Mesenchymal stem cell (in vitro differentiated cells and primary cell): Measurements from ENCODE around the gene ZNF670.
A peak's percentile ranks its signal among the peaks of the same experiment; 100 is the strongest.

Experiments used
- DNase-seq: peaks from one replicate; pipeline ENCODE4 v3.0.0-alpha.2; 2013
- H2AFZ ChIP-seq: one replicate; pipeline ENCODE4 v1.6.1; 2013; ENCODE audit warnings: low read depth, mild to moderate bottlenecking, control low read depth, inconsistent platforms, low read length, moderate library complexity
- H2AK5ac ChIP-seq: 2 replicates; pipeline ENCODE4 v1.6.1; 2013; ENCODE audit warnings: low read length, moderate library complexity, mild to moderate bottlenecking, inconsistent platforms; ENCODE audit not compliant: severe bottlenecking
- H2BK120ac ChIP-seq: one replicate; pipeline ENCODE4 v1.6.1; 2013; ENCODE audit warnings: low read depth, mild to moderate bottlenecking, inconsistent platforms, low read length, moderate library complexity
- H2BK12ac ChIP-seq, 2 experiments: one replicate each; pipeline ENCODE4 v1.6.1; 2013; ENCODE audit warnings: inconsistent platforms in 2 of 2, low read length in 2 of 2, mild to moderate bottlenecking in 2 of 2, moderate library complexity in 2 of 2, control low read depth in 1 of 2
- H2BK15ac ChIP-seq: one replicate; pipeline ENCODE4 v1.6.1; 2013; ENCODE audit warnings: mild to moderate bottlenecking, low read depth, inconsistent platforms; ENCODE audit not compliant: poor library complexity, severe bottlenecking
- H2BK5ac ChIP-seq: 2 replicates; pipeline ENCODE4 v1.6.1; 2013; ENCODE audit warnings: low read depth, mild to moderate bottlenecking, low read length, control low read depth, inconsistent platforms; ENCODE audit not compliant: poor library complexity, severe bottlenecking
- H3K14ac ChIP-seq, 2 experiments: one replicate each; pipeline ENCODE4 v1.6.1; 2013; ENCODE audit warnings: inconsistent platforms in 2 of 2, low read length in 2 of 2, control low read depth in 1 of 2, mild to moderate bottlenecking in 1 of 2, moderate library complexity in 1 of 2
- H3K18ac ChIP-seq, 2 experiments: one replicate each; pipeline ENCODE4 v1.6.1; 2013; ENCODE audit warnings: inconsistent platforms in 2 of 2, low read length in 2 of 2, control low read depth in 1 of 2, low read depth in 1 of 2, mild to moderate bottlenecking in 1 of 2
- H3K23ac ChIP-seq, 2 experiments: one replicate each; pipeline ENCODE4 v1.6.1; 2013; ENCODE audit warnings: inconsistent platforms in 2 of 2, low read length in 2 of 2, mild to moderate bottlenecking in 2 of 2, moderate library complexity in 2 of 2, control low read depth in 1 of 2
- H3K27ac ChIP-seq: 2 replicates; pipeline ENCODE4 v1.5.1; 2013; ENCODE audit warnings: mild to moderate bottlenecking, moderate library complexity, low read length, control low read depth, inconsistent platforms; ENCODE audit not compliant: poor library complexity, severe bottlenecking
- H3K27me3 ChIP-seq, 2 experiments: 2 replicates each; pipeline versions ENCODE4 v1.6.1 to v1.7.0; 2013; ENCODE audit warnings: low read length in 2 of 2, mild to moderate bottlenecking in 2 of 2, moderate library complexity in 2 of 2, control low read depth in 1 of 2, inconsistent platforms in 1 of 2; ENCODE audit not compliant: control insufficient read depth in 1 of 2, insufficient read depth in 1 of 2
- H3K36me3 ChIP-seq, 2 experiments: 2 replicates each; pipeline versions ENCODE4 v1.6.1 to v1.7.0; 2013; ENCODE audit warnings: low read length in 2 of 2, control low read depth in 1 of 2, inconsistent platforms in 1 of 2, low read depth in 1 of 2, mild to moderate bottlenecking in 1 of 2; ENCODE audit not compliant: insufficient read depth in 2 of 2, control insufficient read depth in 1 of 2
- H3K4ac ChIP-seq, 2 experiments: one replicate each; pipeline ENCODE4 v1.6.1; 2013; ENCODE audit warnings: inconsistent platforms in 2 of 2, low read length in 2 of 2, mild to moderate bottlenecking in 2 of 2, moderate library complexity in 2 of 2, control low read depth in 1 of 2, low read depth in 1 of 2
- H3K4me1 ChIP-seq: 2 replicates; pipeline ENCODE4 v1.6.1; 2013; ENCODE audit warnings: low read depth, low read length, control low read depth; ENCODE audit not compliant: control insufficient read depth, insufficient read depth
- H3K4me2 ChIP-seq: 2 replicates; pipeline ENCODE4 v1.6.1; 2013; ENCODE audit warnings: low read length, mild to moderate bottlenecking, inconsistent platforms; ENCODE audit not compliant: poor library complexity, severe bottlenecking
- H3K4me3 ChIP-seq, 2 experiments: 2 replicates each; pipeline versions ENCODE4 v1.5.1 to v1.7.0; 2013; ENCODE audit warnings: low read length in 2 of 2, mild to moderate bottlenecking in 2 of 2, control low read depth in 1 of 2, low read depth in 1 of 2; ENCODE audit not compliant: insufficient read depth in 1 of 2
- H3K79me1 ChIP-seq: replicated peaks from 2 replicates; pipeline ENCODE4 v1.6.1; 2013; ENCODE audit warnings: mild to moderate bottlenecking, control low read depth, low read length, inconsistent platforms; ENCODE audit not compliant: poor library complexity, severe bottlenecking
- H3K9ac ChIP-seq: 2 replicates; pipeline ENCODE4 v1.7.0; 2013; ENCODE audit warnings: mild to moderate bottlenecking, low read length, moderate library complexity
- H3K9me3 ChIP-seq: 2 replicates; pipeline ENCODE4 v1.7.0; 2013; ENCODE audit warnings: mild to moderate bottlenecking, low read length; ENCODE audit not compliant: control insufficient read depth
- H4K8ac ChIP-seq: one replicate; pipeline ENCODE4 v1.6.1; 2013; ENCODE audit warnings: inconsistent platforms, mild to moderate bottlenecking, low read length, moderate library complexity
- H4K91ac ChIP-seq: one replicate; pipeline ENCODE4 v1.6.1; 2013; ENCODE audit warnings: mild to moderate bottlenecking, low read length, inconsistent platforms
- WGBS: methylation state at CpG from one replicate; pipeline ENCODE4 v1.1.7; 2013; ENCODE audit warnings: mixed read lengths; 5-methylcytosine and 5-hydroxymethylcytosine counted together

ZNF670 gene

GRCh38 chr1:247103859-247104591 is 25.4 kb upstream of the ZNF670 start, which contains the start of gene ZNF669:
Gene ZNF669, minus strand, starts transcription at chr1:247104356. Its CDS starts 157 bp downstream, at chr1:247104199.
- Histone ChIP-seq H2BK12ac (peak within 1 kb of the TSS in 1 of 2 experiments; percentile 77), H2BK15ac (peak within 1 kb of the TSS; percentile 30), H3K27ac (peak within 1 kb of the TSS; percentile 92), H3K4ac (peak within 1 kb of the TSS; percentile 71 to 73), H3K14ac (peak within 1 kb of the TSS in 1 of 2 experiments; percentile 97), H2BK120ac (peak within 1 kb of the TSS; percentile 54), H4K91ac (peak within 1 kb of the TSS; percentile 65), H2AFZ (peak within 1 kb of the TSS; percentile 86), H4K8ac (peak within 1 kb of the TSS; percentile 78), H3K9ac (peak within 1 kb of the TSS; percentile 97), H2AK5ac (no peak within 1 kb of the TSS), H3K36me3 (peaks cover 15 to 29% of the 10 kb centered on the region in 2 experiments), H2BK5ac (peak within 1 kb of the TSS; percentile 87), H3K27me3 (no peaks in the 10 kb centered on the region), H3K4me2 (peak within 1 kb of the TSS; percentile 73), H3K9me3 (peaks cover 29% of the 10 kb centered on the region), H3K4me3 (peak within 1 kb of the TSS; percentile 92 to 99), H3K4me1 (no peaks in the 10 kb centered on the region), H3K18ac (peak within 1 kb of the TSS; percentile 72 to 89), H3K23ac (peak within 1 kb of the TSS in 1 of 2 experiments; percentile 96), H3K79me1 (peaks cover 11% of the 10 kb centered on the region)
- DNase-seq: peak; percentile 97
- WGBS: under 1% methylated on average over 49 of the region's 58 CpGs

- no CpG with 5 or more reads among the region's 1 CpG for WGBS
- no peak overlapping the region for H2AK5ac ChIP-seq
- H3K4ac ChIP-seq: no peak overlapping the region
- no peak overlapping the region for H2BK5ac ChIP-seq
- DNase-seq: peak; percentile 11
- H3K36me3 ChIP-seq: peaks cover 15 to 42% of the 10 kb centered on the region in 2 experiments
- H3K14ac ChIP-seq: no peak overlapping the region
- H3K18ac ChIP-seq: no peak overlapping the region
- peak overlapping the region in 1 of 2 experiments; percentile 99 for H3K4me3 ChIP-seq
- H3K27me3 ChIP-seq: no peaks in the 10 kb centered on the region
- H3K4me2 ChIP-seq: no peak overlapping the region
- H4K91ac ChIP-seq: no peak overlapping the region
- H3K27ac ChIP-seq: no peak overlapping the region
- H2BK15ac ChIP-seq: no peak overlapping the region
- peaks cover 41% of the 10 kb centered on the region for H3K9me3 ChIP-seq
- H3K4me1 ChIP-seq: no peaks in the 10 kb centered on the region
- no peak overlapping the region for H4K8ac ChIP-seq
- H3K9ac ChIP-seq: no peak overlapping the region
- H2AFZ ChIP-seq: no peak overlapping the region
- H3K79me1 ChIP-seq: peaks cover 11% of the 10 kb centered on the region
- H3K23ac ChIP-seq: no peak overlapping the region
- no peak overlapping the region for H2BK12ac ChIP-seq
- H2BK120ac ChIP-seq: no peak overlapping the region
Measured at GRCh38 chr1:247102381-247102780, 23.8 kb upstream of the ZNF670 start.

GRCh38 chr1:247100676-247101279 is 22.2 kb upstream of the ZNF670 start:
- Histone ChIP-seq H2AK5ac (no peak overlapping the region), H3K79me1 (peaks cover 11% of the 10 kb centered on the region), H3K4ac (no peak overlapping the region), H2AFZ (no peak overlapping the region), H3K4me3 (peak overlapping the region in 1 of 2 experiments; percentile 57), H3K9ac (no peak overlapping the region), H4K8ac (no peak overlapping the region), H3K27me3 (no peaks in the 10 kb centered on the region), H3K4me2 (no peak overlapping the region), H2BK12ac (no peak overlapping the region), H3K4me1 (no peaks in the 10 kb centered on the region), H3K23ac (no peak overlapping the region), H3K18ac (no peak overlapping the region), H2BK120ac (no peak overlapping the region), H3K14ac (no peak overlapping the region), H3K9me3 (peaks cover 57% of the 10 kb centered on the region), H3K27ac (no peak overlapping the region), H4K91ac (no peak overlapping the region), H2BK15ac (no peak overlapping the region), H3K36me3 (peaks cover 25 to 50% of the 10 kb centered on the region in 2 experiments), H2BK5ac (no peak overlapping the region)
- no peak for DNase-seq
- WGBS: 100% methylated on average over 5 of the region's 9 CpGs

- H2AFZ ChIP-seq: no peak overlapping the region
- no peak overlapping the region for H2AK5ac ChIP-seq
Measured at GRCh38 chr1:247096958-247097357, 18.3 kb upstream of the ZNF670 start.

More at GRCh38 chr1:247096958-247097357, 18.3 kb upstream of the ZNF670 start:
- Histone ChIP-seq H2BK120ac (no peak overlapping the region), H3K36me3 (peaks cover 25 to 48% of the 10 kb centered on the region in 2 experiments), H2BK5ac (no peak overlapping the region), H3K4ac (no peak overlapping the region), H3K27me3 (no peaks in the 10 kb centered on the region), H3K4me1 (no peaks in the 10 kb centered on the region), H3K9ac (no peak overlapping the region), H2BK12ac (no peak overlapping the region), H3K79me1 (peaks cover 10% of the 10 kb centered on the region), H3K23ac (no peak overlapping the region), H2BK15ac (no peak overlapping the region), H3K14ac (no peak overlapping the region), H4K91ac (no peak overlapping the region), H3K4me2 (no peak overlapping the region), H3K27ac (no peak overlapping the region), H3K9me3 (peaks cover 68% of the 10 kb centered on the region), H4K8ac (no peak overlapping the region), H3K18ac (no peak overlapping the region), H3K4me3 (no peak overlapping the region)
- WGBS: 95% methylated on average over 5 of the region's 5 CpGs
- DNase-seq: no peak
